Pancreas (tissue), 10 donors: ENCODE results near the gene SGTA. TPM values are rescaled to one million over a fixed set of nuclear protein-coding genes. Genes with fewer than 3 reads are reported as not detected.

Source experiments
- ATAC-seq, 4 donors: fragments of 200-7000 bp; cut with Tn5 transposase; one replicate each; pipeline versions ENCODE4 v1.8.0 to v1.9.1; 2020; ENCODE audit warnings: mild to moderate bottlenecking in 4 of 4, moderate library complexity in 4 of 4
- DNase-seq, 6 donors: peaks; one replicate each; pipeline ENCODE4 v3.0.0-alpha.2; 2020
- FAIRE-seq: peaks from 2 replicates; lab custom pipeline; 2012; peaks lifted over from hg19 to GRCh38; lab: Jason Lieb, UNC
- H3K27ac ChIP-seq, 4 donors: fragments of 200-600 bp; sonication (generic); 1 replicate in 3 of 4; 2 replicates in 1 of 4; pipeline versions ENCODE4 v1.5.0 to v1.8.0; 2020
- H3K27me3 ChIP-seq, 4 donors: fragments of 200-600 bp; one replicate each; pipeline ENCODE4 v1.8.0; 2021
- H3K36me3 ChIP-seq, 3 donors: fragments of 200-600 bp; sonication (generic) in 1 of 3; one replicate each; pipeline versions ENCODE4 v1.5.0 to v1.8.0; 2020 to 2021
- H3K4me1 ChIP-seq, 3 donors: fragments of 200-600 bp; one replicate each; pipeline ENCODE4 v1.8.0; 2021
- H3K4me3 ChIP-seq, 4 donors: fragments of 200-600 bp; sonication (generic) in 2 of 4; one replicate each; pipeline versions ENCODE4 v1.5.0 to v1.8.0; 2020 to 2021
- H3K9me3 ChIP-seq, 4 donors: fragments of 200-600 bp; one replicate each; pipeline ENCODE4 v1.8.0; 2021
- WGBS, 2 donors: extraction: QIAGEN DNeasy Blood & Tissue Kit; methylation state at CpG; one replicate each; pipeline ENCODE4 v1.1.7; 2013; 5-methylcytosine and 5-hydroxymethylcytosine counted together
- intact Hi-C, 3 donors: fragments of 100-400 bp; cut with DNase I; formaldehyde crosslinking; loops; one replicate each; pipeline versions ENCODE4 v1.11.1 to v1.14.2; 2022
- polyA plus RNA-seq, 2 donors: library from polyadenylated mRNA; stranded (reverse); fragments of 200-250 nt; gene quantifications; one replicate each; pipeline ENCODE4 v1.2.3, GENCODE V29; 2013
- total RNA-seq, 6 donors: library from RNA; stranded (reverse); fragmentation: NEBNext Ultra II Directional in 4 of 6; extraction: Animal tissue kit (Norgen Biotek cat#: 25700) in 4 of 6; gene quantifications; one replicate each; pipeline versions ENCODE4 v1.2.1 to v1.2.4, GENCODE V29; 2021 to 2023
- TF ChIP-seq, protein P1 (sequence below), 4 donors: fragments of 200-600 bp; sonication (generic) in 3 of 4; IDR thresholded peaks; one replicate each; pipeline versions ENCODE4 v1.5.0 to v1.8.0; 2021; ENCODE audit warnings: antibody characterized with exemption in 4 of 4
- donor health status: healthy with polysubstance abuse.
- donor health status: DM: no; HTN: no; CAD: no; lungs with moderate emphysema.
- donor health status: DM: no; HTN: no; CAD: no.
- donor health status: control.
- donor health status: control.
- donor health status: Bipolar disorder and iron deficiency.
- donor health status: DM: yes; HTN: yes; CAD: no.
- donor health status: DM: no; HTN: no; CAD: no.
- donor health status: DM: no; HTN: no; CAD: no.
- donor health status: DM: yes; HTN: yes; CAD: no.

The SGTA gene
- total and polyA plus RNA-seq, 8 donors: 19.4 to 49.6 (median 26.7) TPM

DNA sequence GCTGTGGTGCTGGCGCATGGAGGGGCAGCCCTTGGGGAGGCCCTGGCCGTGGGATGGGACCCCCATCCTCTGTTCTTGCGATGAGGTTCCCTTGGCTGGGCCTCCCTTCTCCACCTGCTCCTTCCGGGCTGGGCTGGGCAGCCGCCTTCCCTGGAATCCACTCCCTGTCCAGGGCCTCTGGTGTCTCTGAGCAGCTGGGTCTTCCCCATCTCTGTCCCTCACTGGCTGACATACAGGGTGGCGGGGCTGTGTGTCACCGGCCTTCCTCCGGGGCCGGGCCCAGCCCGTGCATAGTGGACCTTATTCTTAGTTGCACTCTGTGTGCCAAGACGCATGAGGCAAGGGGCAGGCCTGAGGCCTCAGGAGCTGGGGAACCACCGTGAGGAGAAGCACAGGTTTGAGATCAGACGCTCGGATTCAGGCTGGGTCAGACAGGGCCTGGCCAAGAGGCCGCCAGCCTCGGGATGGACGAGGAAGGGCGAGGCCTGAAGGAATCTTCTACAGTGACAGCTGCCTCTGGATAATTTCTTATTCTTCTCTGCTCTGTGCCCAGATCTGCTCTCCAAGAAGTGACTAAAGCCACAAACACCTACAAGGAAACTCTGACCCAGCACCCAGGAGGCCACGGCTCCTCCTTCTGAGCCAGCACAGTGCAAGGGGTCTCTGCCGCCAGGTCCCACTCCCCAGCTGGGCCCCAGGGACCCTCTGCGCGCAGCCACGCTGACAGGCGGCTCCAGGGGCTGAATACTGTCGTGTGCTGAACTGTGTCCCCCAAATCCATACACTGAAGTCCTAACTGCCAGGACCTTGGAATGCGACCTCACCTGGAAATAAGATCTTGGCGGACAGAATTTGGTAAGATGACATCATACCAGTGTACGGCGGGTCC is 11.0 kb downstream of the SGTA start:
- FAIRE-seq (no peak), ATAC-seq (no peak), DNase-seq (no peak)
- Histone ChIP-seq H3K36me3 (peaks cover 0 to 7% (median 0%) of the 10 kb centered on the region in 3 donors), H3K27ac (no peak overlapping the region), H3K27me3 (no peaks in the 10 kb centered on the region), H3K9me3 (no peaks in the 10 kb centered on the region), H3K4me3 (no peak overlapping the region), H3K4me1 (no peaks in the 10 kb centered on the region)
- TF ChIP-seq, protein P1, sequence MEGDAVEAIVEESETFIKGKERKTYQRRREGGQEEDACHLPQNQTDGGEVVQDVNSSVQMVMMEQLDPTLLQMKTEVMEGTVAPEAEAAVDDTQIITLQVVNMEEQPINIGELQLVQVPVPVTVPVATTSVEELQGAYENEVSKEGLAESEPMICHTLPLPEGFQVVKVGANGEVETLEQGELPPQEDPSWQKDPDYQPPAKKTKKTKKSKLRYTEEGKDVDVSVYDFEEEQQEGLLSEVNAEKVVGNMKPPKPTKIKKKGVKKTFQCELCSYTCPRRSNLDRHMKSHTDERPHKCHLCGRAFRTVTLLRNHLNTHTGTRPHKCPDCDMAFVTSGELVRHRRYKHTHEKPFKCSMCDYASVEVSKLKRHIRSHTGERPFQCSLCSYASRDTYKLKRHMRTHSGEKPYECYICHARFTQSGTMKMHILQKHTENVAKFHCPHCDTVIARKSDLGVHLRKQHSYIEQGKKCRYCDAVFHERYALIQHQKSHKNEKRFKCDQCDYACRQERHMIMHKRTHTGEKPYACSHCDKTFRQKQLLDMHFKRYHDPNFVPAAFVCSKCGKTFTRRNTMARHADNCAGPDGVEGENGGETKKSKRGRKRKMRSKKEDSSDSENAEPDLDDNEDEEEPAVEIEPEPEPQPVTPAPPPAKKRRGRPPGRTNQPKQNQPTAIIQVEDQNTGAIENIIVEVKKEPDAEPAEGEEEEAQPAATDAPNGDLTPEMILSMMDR (IDR thresholded peaks at IDR 0.05): no peak
- intact Hi-C loops: no loop called here
- 85 to 86% methylated on average over 29 of the region's 29 CpGs for WGBS, 2 donors

DNA sequence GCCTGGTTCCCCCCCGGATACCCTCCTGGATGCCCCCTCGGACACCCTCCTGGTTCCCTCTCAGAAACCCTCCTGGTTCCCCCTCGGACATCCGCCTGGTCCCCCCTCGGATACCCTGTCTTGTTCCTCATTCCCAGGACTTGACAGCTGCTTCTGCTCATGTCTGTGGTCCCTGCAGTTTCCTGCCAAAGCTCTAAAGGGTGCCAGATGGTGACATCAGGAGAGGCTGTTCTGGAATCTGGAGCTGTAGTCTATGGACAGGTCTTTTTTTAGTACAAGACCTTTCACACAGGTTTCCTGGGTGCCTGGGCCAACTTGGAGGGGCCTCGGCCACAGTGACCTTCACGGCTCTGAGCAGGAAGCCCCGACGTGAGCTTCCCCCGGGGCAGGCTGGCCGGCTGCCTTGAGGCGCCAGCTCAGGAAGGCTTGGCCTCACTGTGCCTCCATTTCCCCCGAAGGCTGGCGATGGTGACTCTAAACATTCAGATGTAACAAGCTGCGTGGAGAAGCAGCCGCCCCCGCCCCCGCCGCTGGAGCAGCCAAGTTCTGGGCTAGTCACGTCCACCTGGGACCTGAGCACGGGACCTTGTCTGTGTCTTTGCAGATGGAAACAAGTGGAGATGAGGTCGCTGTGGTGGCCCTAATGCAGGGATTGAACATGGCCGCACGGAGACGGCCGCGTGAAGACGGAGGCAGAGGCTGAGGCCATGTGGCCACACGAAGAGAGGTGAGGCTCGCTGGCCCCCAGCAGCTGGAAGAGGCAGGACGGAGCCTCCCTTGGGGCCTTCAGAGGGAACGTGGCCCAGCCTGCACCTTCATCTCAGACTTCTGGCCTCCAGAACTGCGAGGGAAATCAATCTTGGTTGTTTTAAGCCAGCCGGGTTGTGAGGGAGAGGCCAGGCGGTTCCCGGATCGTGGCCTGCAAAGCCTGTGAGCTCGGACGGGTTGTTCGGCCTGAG is 12.7 kb downstream of the SGTA start:
- WGBS, 2 donors: 77 to 83% methylated on average over 40 of the region's 40 CpGs
- H3K9me3 ChIP-seq: no peaks in the 10 kb centered on the region
- ATAC-seq (peak in 3 of 4 donors; percentile 17 to 68 (median 50)), FAIRE-seq (no peak), DNase-seq (no peak)
- no peaks in the 10 kb centered on the region for H3K4me1 ChIP-seq
- TF ChIP-seq, protein P1 (IDR thresholded peaks at IDR 0.05): no peak
- H3K27ac ChIP-seq: peak overlapping the region in 2 of 4 donors; percentile 33 to 46
- H3K36me3 ChIP-seq: peaks cover 0 to 19% (median 0%) of the 10 kb centered on the region in 3 donors
- H3K4me3 ChIP-seq: no peak overlapping the region
- H3K27me3 ChIP-seq: no peaks in the 10 kb centered on the region
- intact Hi-C loops: no loop called here

DNA sequence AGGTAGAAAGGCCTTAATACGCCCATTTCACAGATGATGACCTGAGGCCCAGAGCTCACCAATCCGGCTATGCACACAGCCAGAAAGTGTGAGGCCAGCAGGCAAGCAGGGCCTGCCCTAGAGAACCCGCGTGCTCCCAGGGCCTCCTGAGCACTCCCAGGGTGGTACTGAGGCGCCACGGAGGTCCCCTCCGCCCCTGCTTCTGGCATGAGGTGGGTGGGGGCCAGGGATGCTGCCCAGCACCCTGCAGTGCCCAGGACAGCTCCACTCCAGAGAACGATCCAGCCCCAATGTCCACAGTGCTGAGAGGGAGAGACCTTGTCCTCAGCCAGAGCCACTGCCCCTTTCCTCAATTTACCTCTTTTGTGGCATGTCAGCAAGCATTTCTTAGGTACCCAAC is 13.9 kb downstream of the SGTA start:
- no peaks in the 10 kb centered on the region for H3K27me3 ChIP-seq
- no peak overlapping the region for H3K4me3 ChIP-seq
- no peak overlapping the region for H3K27ac ChIP-seq
- no peaks in the 10 kb centered on the region for H3K4me1 ChIP-seq
- peaks cover 0 to 30% (median 0%) of the 10 kb centered on the region in 3 donors for H3K36me3 ChIP-seq
- TF ChIP-seq, protein P1 (IDR thresholded peaks at IDR 0.05): no peak
- 93 to 95% methylated on average over 8 of the region's 8 CpGs for WGBS, 2 donors
- DNase-seq: no peak
- ATAC-seq: no peak
- FAIRE-seq: no peak
- intact Hi-C loops: loop anchor here in 1 of 3 donors (10.0 kb wide), 1 partner anchor 114 kb away; no protein-coding TSS in a partner anchor
- no peaks in the 10 kb centered on the region for H3K9me3 ChIP-seq

DNA sequence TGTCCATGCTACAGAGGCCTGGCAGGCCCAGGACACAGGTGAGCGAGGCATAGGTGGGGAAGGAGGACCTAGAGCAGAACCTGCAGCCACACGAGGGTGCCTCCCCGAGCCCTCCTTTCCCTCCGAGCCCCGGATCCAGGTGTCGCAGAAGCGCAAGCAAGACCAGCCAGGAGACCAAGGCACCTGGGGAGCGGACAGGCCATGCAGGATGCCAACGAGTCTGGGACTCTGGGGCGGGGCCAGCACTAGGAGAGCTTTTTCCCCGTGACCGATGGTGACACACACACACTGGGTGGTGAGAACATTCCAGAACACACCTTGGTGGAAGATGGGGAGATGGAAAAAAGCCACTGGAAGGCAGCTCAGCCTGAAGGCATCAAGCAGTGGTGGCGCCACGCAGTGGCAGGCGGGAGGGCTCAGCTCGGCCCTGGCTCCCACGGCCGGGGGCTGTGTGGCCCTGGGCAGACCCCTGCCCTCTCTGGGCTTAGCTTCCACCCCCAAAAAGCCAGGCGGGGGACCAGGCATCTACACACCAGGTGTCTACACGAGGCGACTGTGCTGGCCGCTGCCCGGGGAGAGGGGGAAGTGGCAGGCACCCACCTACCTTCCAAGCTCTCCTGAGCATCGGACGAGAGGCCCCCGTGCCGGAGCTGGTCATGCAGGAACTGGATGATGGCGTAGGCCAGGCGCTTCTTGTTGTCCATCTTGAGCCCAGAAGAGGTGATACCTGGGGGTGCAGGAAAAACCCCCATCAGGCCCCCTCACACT is 14.5 kb downstream of the SGTA start:
- H3K36me3 ChIP-seq: peaks cover 0 to 37% (median 2%) of the 10 kb centered on the region in 3 donors
- FAIRE-seq (no peak), DNase-seq (no peak), ATAC-seq (no peak)
- H3K4me1 ChIP-seq: no peaks in the 10 kb centered on the region
- WGBS, 2 donors: 92 to 94% methylated on average over 29 of the region's 29 CpGs
- TF ChIP-seq, protein P1 (IDR thresholded peaks at IDR 0.05): no peak
- no peak overlapping the region for H3K4me3 ChIP-seq
- no peak overlapping the region for H3K27ac ChIP-seq
- no peaks in the 10 kb centered on the region for H3K27me3 ChIP-seq
- H3K9me3 ChIP-seq: no peaks in the 10 kb centered on the region
- intact Hi-C loops: loop anchor here in 1 of 3 donors (10.0 kb wide), 1 partner anchor 114 kb away; no protein-coding TSS in a partner anchor
